Measurements from ENCODE around the gene RFX3. TPM values are rescaled to one million over a fixed set of nuclear protein-coding genes. Genes with fewer than 3 reads are reported as not detected.

The RFX3 gene
- total and polyA plus RNA-seq, 2 donors (not counting 1 experiment from before 2014, with no cell fraction given): 2.8 to 3.1 TPM

- H3K4me1 ChIP-seq (ENCODE audit: control insufficient read depth, extremely low read depth, insufficient read depth, low read length): no peaks in the 10 kb centered on the region
- H3K9ac ChIP-seq (ENCODE audit: insufficient read depth, low read length): no peak overlapping the region
- H3K4me2 ChIP-seq (ENCODE audit: extremely low read depth, insufficient read depth, low read length): no peak overlapping the region
- no peaks in the 10 kb centered on the region for H3K27me3 ChIP-seq (ENCODE audit: control insufficient read depth, insufficient read depth, low read length)
- H3K27ac ChIP-seq (ENCODE audit: insufficient read depth, low read length): no peak overlapping the region
- H4K20me1 ChIP-seq (ENCODE audit: control insufficient read depth, extremely low read depth, insufficient read depth, low read length): no peaks in the 10 kb centered on the region
- H3K36me3 ChIP-seq (ENCODE audit: control insufficient read depth, insufficient read depth, low read length): no peaks in the 10 kb centered on the region
- H3K4me3 ChIP-seq (replicated peaks in 1 of 4; ENCODE audit: control extremely low read depth in 1 of 4, insufficient read depth in 1 of 4, low read depth in 3 of 4, low read length in 4 of 4): no peak overlapping the region
- no peaks in the 10 kb centered on the region for H3K79me2 ChIP-seq (ENCODE audit: control insufficient read depth, insufficient read depth, low read length)
- DNase-seq (ENCODE audit: low read depth in 2 of 2): no peak
- TF ChIP-seq CTCF (conservative IDR thresholded peaks at IDR 0.05 in 1 of 2, IDR thresholded peaks at IDR 0.05 in 1 of 2; ENCODE audit: low read depth in 1 of 2, low read length in 2 of 2): no peak
- H3K9me3 ChIP-seq (ENCODE audit: control insufficient read depth, insufficient read depth, low read depth, low read length): no peaks in the 10 kb centered on the region
- H2AFZ ChIP-seq (ENCODE audit: low read length): no peak overlapping the region
These were observed 109.9 kb downstream of the RFX3 start for GRCh38 chr9:3415906-3416305.

GRCh38 chr9:3413984-3414383, 111.8 kb downstream of the RFX3 start:
- Histone ChIP-seq H3K9me3 (ENCODE audit: control insufficient read depth, insufficient read depth, low read depth, low read length) (no peaks in the 10 kb centered on the region), H3K36me3 (ENCODE audit: control insufficient read depth, insufficient read depth, low read length) (no peaks in the 10 kb centered on the region), H4K20me1 (ENCODE audit: control insufficient read depth, extremely low read depth, insufficient read depth, low read length) (no peaks in the 10 kb centered on the region), H3K79me2 (ENCODE audit: control insufficient read depth, insufficient read depth, low read length) (no peaks in the 10 kb centered on the region), H3K4me3 (replicated peaks in 1 of 4; ENCODE audit: control extremely low read depth in 1 of 4, insufficient read depth in 1 of 4, low read depth in 3 of 4, low read length in 4 of 4) (no peak overlapping the region), H3K4me2 (ENCODE audit: extremely low read depth, insufficient read depth, low read length) (no peak overlapping the region), H3K27me3 (ENCODE audit: control insufficient read depth, insufficient read depth, low read length) (no peaks in the 10 kb centered on the region), H3K4me1 (ENCODE audit: control insufficient read depth, extremely low read depth, insufficient read depth, low read length) (no peaks in the 10 kb centered on the region), H2AFZ (ENCODE audit: low read length) (no peak overlapping the region), H3K27ac (ENCODE audit: insufficient read depth, low read length) (no peak overlapping the region), H3K9ac (ENCODE audit: insufficient read depth, low read length) (no peak overlapping the region)
- TF ChIP-seq EZH2 (IDR thresholded peaks at IDR 0.05; ENCODE audit: low read length, missing control alignments) (no peak), CTCF (conservative IDR thresholded peaks at IDR 0.05 in 1 of 2, IDR thresholded peaks at IDR 0.05 in 1 of 2; ENCODE audit: low read depth in 1 of 2, low read length in 2 of 2) (no peak)
- DNase-seq (ENCODE audit: low read depth in 2 of 2): no peak

GRCh38 chr9:3410461-3410860, 115.3 kb downstream of the RFX3 start:
- Histone ChIP-seq H2AFZ (ENCODE audit: low read length) (no peak overlapping the region), H3K9ac (ENCODE audit: insufficient read depth, low read length) (no peak overlapping the region), H3K4me1 (ENCODE audit: control insufficient read depth, extremely low read depth, insufficient read depth, low read length) (no peaks in the 10 kb centered on the region), H4K20me1 (ENCODE audit: control insufficient read depth, extremely low read depth, insufficient read depth, low read length) (no peaks in the 10 kb centered on the region), H3K4me2 (ENCODE audit: extremely low read depth, insufficient read depth, low read length) (no peak overlapping the region), H3K27me3 (ENCODE audit: control insufficient read depth, insufficient read depth, low read length) (no peaks in the 10 kb centered on the region), H3K36me3 (ENCODE audit: control insufficient read depth, insufficient read depth, low read length) (no peaks in the 10 kb centered on the region), H3K4me3 (replicated peaks in 1 of 4; ENCODE audit: control extremely low read depth in 1 of 4, insufficient read depth in 1 of 4, low read depth in 3 of 4, low read length in 4 of 4) (no peak overlapping the region), H3K9me3 (ENCODE audit: control insufficient read depth, insufficient read depth, low read depth, low read length) (no peaks in the 10 kb centered on the region), H3K27ac (ENCODE audit: insufficient read depth, low read length) (no peak overlapping the region), H3K79me2 (ENCODE audit: control insufficient read depth, insufficient read depth, low read length) (no peaks in the 10 kb centered on the region)
- no peak for DNase-seq (ENCODE audit: low read depth in 2 of 2)
- TF ChIP-seq CTCF (conservative IDR thresholded peaks at IDR 0.05 in 1 of 2, IDR thresholded peaks at IDR 0.05 in 1 of 2; ENCODE audit: low read depth in 1 of 2, low read length in 2 of 2): no peak
- TF ChIP-seq EZH2 (IDR thresholded peaks at IDR 0.05; ENCODE audit: low read length, missing control alignments): no peak
